Neural progenitor cell (in vitro differentiated cells): ENCODE data around the gene TEAD1. TPM values are rescaled to one million over a fixed set of nuclear protein-coding genes. Genes with fewer than 3 reads are reported as not detected.

Experiments
- DNase-seq: peaks from one replicate; pipeline ENCODE4 v3.0.0-alpha.2; 2016; ENCODE audit warnings: low spot score
- H2AFZ ChIP-seq: fragments of 200-600 bp; sonication (generic); replicated peaks from 2 replicates; pipeline ENCODE4 v1.6.1; 2016; ENCODE audit warnings: antibody characterized with exemption
- H3F3A ChIP-seq: fragments of 200-600 bp; sonication (generic); 2 replicates; pipeline ENCODE4 v1.6.1; 2016; ENCODE audit warnings: antibody characterized with exemption, low read depth
- H3K27ac ChIP-seq: fragments of 200-600 bp; sonication (generic); 2 replicates; pipeline ENCODE4 v1.5.1; 2016; ENCODE audit warnings: mild to moderate bottlenecking
- H3K27me3 ChIP-seq: fragments of 200-600 bp; sonication (generic); 2 replicates; pipeline ENCODE4 v1.6.1; 2016; ENCODE audit warnings: mild to moderate bottlenecking, moderate library complexity
- H3K36me3 ChIP-seq: fragments of 200-600 bp; sonication (generic); 2 replicates; pipeline ENCODE4 v1.5.1; 2016
- H3K4me1 ChIP-seq: fragments of 200-600 bp; sonication (generic); 2 replicates; pipeline ENCODE4 v1.6.1; 2016; ENCODE audit warnings: mixed run types
- H3K4me2 ChIP-seq: fragments of 200-600 bp; sonication (generic); 2 replicates; pipeline ENCODE4 v1.6.1; 2016
- H3K4me3 ChIP-seq: fragments of 200-600 bp; sonication (generic); 2 replicates; pipeline ENCODE4 v1.5.1; 2016
- H3K79me2 ChIP-seq: fragments of 200-600 bp; sonication (generic); 2 replicates; pipeline ENCODE4 v1.6.1; 2016; ENCODE audit warnings: low read depth
- H3K9ac ChIP-seq: fragments of 200-600 bp; sonication (generic); 2 replicates; pipeline ENCODE4 v1.6.1; 2016
- H3K9me3 ChIP-seq: fragments of 200-600 bp; sonication (generic); 2 replicates; pipeline ENCODE4 v1.5.1; 2016; ENCODE audit warnings: low read depth
- H4K20me1 ChIP-seq: fragments of 200-600 bp; sonication (generic); 2 replicates; pipeline ENCODE4 v1.6.1; 2016; ENCODE audit warnings: low read depth
- H3K27ac Mint-ChIP-seq: 3 replicates; pipeline ENCODE4 v1.8.0; 2021; ENCODE audit warnings: mixed read lengths
- H3K27me3 Mint-ChIP-seq: 2 replicates; pipeline ENCODE4 v1.8.0; 2022; ENCODE audit warnings: low read depth, mild to moderate bottlenecking, inconsistent platforms, moderate library complexity, mixed read lengths; ENCODE audit not compliant: insufficient read depth
- H3K36me3 Mint-ChIP-seq: 3 replicates; pipeline ENCODE4 v1.8.0; 2021; ENCODE audit warnings: mixed read lengths
- H3K4me1 Mint-ChIP-seq: 3 replicates; pipeline ENCODE4 v1.8.0; 2021; ENCODE audit warnings: mixed read lengths
- H3K4me3 Mint-ChIP-seq: 3 replicates; pipeline ENCODE4 v1.8.0; 2021; ENCODE audit warnings: mild to moderate bottlenecking, moderate library complexity, mixed read lengths
- H3K9me3 Mint-ChIP-seq: 3 replicates; pipeline ENCODE4 v1.8.0; 2020; ENCODE audit warnings: mixed read lengths
- EZH2 ChIP-seq: fragments of 200-600 bp; sonication (generic); IDR thresholded peaks from 2 replicates; pipeline ENCODE4 v1.6.1; 2017; ENCODE audit warnings: antibody characterized with exemption, mild to moderate bottlenecking, moderate library complexity
- EZH2phosphoT487 ChIP-seq: fragments of 200-600 bp; sonication (generic); IDR thresholded peaks from 2 replicates; pipeline ENCODE4 v1.6.1; 2017; ENCODE audit warnings: antibody characterized with exemption
- total RNA-seq: library from RNA; depleted of rRNA; stranded (reverse); fragments of >200 nt; gene quantifications from 2 replicates; pipeline ENCODE4 v1.2.3, GENCODE V29; 2015; ENCODE audit warnings: low replicate concordance
- TF ChIP-seq, protein P1 (sequence below): fragments of 200-600 bp; sonication (generic); IDR thresholded peaks from 2 replicates; pipeline ENCODE4 v1.5.1; 2017; ENCODE audit warnings: antibody characterized with exemption, mild to moderate bottlenecking

TEAD1 gene
- total RNA-seq, 1 donor from 2014 or later: 98.3 TPM

DNA sequence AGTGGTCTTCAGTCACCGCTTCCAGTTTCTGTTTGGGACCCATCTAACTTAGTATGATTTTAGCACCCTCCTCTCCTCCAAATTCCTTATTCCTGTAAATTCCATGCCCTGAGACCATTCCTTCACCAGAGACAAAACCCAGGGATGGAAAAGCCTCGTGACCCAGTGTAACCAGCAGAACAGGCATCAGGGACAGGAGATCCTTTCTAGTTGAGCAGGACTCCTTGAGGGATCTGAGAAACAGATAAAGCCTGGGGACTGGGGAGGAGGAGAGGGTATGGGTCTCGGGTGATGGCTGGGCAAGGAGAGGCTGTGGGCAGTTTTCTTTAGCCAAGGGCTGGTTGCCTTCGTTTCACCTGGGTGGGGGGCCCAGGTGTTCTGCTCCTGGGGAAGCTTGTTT is 40.9 kb downstream of the TEAD1 start:
- H3K4me3 ChIP-seq: no peak overlapping the region
- Mint-ChIP-seq H3K36me3 (peaks cover 5% of the 10 kb centered on the region), H3K4me3 (no peak overlapping the region), H3K27ac (no peak overlapping the region), H3K4me1 (peaks cover 56% of the 10 kb centered on the region), H3K9me3 (no peaks in the 10 kb centered on the region), H3K27me3 (peaks cover 3% of the 10 kb centered on the region)
- H4K20me1 ChIP-seq: peaks cover 100% of the 10 kb centered on the region
- H2AFZ ChIP-seq: no peak overlapping the region
- H3K27me3 ChIP-seq: no peaks in the 10 kb centered on the region
- TF ChIP-seq, protein P1, sequence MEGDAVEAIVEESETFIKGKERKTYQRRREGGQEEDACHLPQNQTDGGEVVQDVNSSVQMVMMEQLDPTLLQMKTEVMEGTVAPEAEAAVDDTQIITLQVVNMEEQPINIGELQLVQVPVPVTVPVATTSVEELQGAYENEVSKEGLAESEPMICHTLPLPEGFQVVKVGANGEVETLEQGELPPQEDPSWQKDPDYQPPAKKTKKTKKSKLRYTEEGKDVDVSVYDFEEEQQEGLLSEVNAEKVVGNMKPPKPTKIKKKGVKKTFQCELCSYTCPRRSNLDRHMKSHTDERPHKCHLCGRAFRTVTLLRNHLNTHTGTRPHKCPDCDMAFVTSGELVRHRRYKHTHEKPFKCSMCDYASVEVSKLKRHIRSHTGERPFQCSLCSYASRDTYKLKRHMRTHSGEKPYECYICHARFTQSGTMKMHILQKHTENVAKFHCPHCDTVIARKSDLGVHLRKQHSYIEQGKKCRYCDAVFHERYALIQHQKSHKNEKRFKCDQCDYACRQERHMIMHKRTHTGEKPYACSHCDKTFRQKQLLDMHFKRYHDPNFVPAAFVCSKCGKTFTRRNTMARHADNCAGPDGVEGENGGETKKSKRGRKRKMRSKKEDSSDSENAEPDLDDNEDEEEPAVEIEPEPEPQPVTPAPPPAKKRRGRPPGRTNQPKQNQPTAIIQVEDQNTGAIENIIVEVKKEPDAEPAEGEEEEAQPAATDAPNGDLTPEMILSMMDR: no peak
- TF ChIP-seq EZH2phosphoT487 (no peak), EZH2 (no peak)
- no peak overlapping the region for H3K9ac ChIP-seq
- no peak for DNase-seq
- H3K27ac ChIP-seq: no peak overlapping the region
- H3K9me3 ChIP-seq: no peaks in the 10 kb centered on the region
- no peaks in the 10 kb centered on the region for H3K36me3 ChIP-seq
- peaks cover 16% of the 10 kb centered on the region for H3F3A ChIP-seq
- H3K79me2 ChIP-seq: peaks cover 100% of the 10 kb centered on the region
- H3K4me2 ChIP-seq: no peak overlapping the region
- H3K4me1 ChIP-seq: peaks cover 47% of the 10 kb centered on the region

DNA sequence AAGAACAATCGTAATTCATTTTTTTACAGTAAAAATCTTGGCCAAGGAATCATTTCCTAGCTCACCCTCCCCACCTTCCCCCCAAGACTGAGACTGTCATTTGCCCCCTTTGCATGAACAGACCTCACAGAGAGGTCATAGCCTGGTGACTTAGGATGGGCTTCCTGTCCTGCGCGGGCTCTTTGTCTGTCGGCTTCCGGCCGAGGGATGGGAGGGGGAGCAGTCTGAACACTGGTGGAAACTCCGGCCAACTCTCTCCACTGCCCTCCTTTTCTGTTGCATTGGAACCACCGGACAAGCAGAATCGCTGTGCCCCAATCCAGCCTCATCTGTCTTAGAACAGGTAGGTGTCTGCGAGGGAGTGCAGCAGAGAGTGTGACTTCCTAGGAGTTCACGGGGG is 41.7 kb downstream of the TEAD1 start:
- Histone ChIP-seq H3K36me3 (no peaks in the 10 kb centered on the region), H4K20me1 (peaks cover 100% of the 10 kb centered on the region), H3F3A (peaks cover 16% of the 10 kb centered on the region), H3K27me3 (no peaks in the 10 kb centered on the region), H2AFZ (no peak overlapping the region), H3K27ac (no peak overlapping the region), H3K4me3 (no peak overlapping the region), H3K9ac (no peak overlapping the region), H3K4me2 (no peak overlapping the region), H3K9me3 (no peaks in the 10 kb centered on the region), H3K4me1 (peaks cover 47% of the 10 kb centered on the region), H3K79me2 (peaks cover 100% of the 10 kb centered on the region)
- Mint-ChIP-seq H3K27ac (peak overlapping the region; percentile 72), H3K4me1 (peaks cover 59% of the 10 kb centered on the region), H3K36me3 (peaks cover 2% of the 10 kb centered on the region), H3K27me3 (peaks cover 3% of the 10 kb centered on the region), H3K9me3 (no peaks in the 10 kb centered on the region), H3K4me3 (no peak overlapping the region)
- DNase-seq: no peak
- TF ChIP-seq EZH2phosphoT487: no peak
- TF ChIP-seq, protein P1: no peak
- no peak for TF ChIP-seq EZH2

DNA sequence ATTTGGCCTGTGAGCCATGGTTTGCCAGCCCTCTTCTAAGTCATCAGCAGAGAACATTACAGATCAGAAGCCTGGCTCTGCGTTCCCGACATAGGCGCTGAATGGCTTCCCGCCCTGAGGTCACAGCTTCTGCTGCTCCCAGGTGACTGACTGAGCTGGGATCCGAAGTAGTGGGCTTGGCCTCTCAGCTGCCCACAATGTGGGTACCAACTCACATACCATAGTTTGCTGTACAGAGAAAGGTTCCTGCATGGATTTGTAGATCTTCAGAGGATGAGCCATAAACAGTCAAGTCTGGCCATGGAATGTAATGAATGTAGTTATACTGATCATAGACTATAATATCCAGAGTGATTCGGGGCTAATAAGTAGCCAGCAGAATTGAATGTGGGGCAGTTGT is 42.6 kb downstream of the TEAD1 start:
- H3K27ac Mint-ChIP-seq: no peak overlapping the region
- no peak for TF ChIP-seq EZH2
- TF ChIP-seq EZH2phosphoT487: no peak
- TF ChIP-seq, protein P1: no peak
- peaks cover 67% of the 10 kb centered on the region for H3K4me1 Mint-ChIP-seq
- Histone ChIP-seq H3K9me3 (no peaks in the 10 kb centered on the region), H3K4me2 (no peak overlapping the region), H3K27ac (no peak overlapping the region), H2AFZ (no peak overlapping the region), H3K27me3 (no peaks in the 10 kb centered on the region), H3K9ac (no peak overlapping the region), H3K79me2 (peaks cover 100% of the 10 kb centered on the region), H3F3A (peaks cover 16% of the 10 kb centered on the region), H3K36me3 (no peaks in the 10 kb centered on the region), H4K20me1 (peaks cover 100% of the 10 kb centered on the region), H3K4me1 (peaks cover 55% of the 10 kb centered on the region), H3K4me3 (no peak overlapping the region)
- no peak overlapping the region for H3K4me3 Mint-ChIP-seq
- DNase-seq: no peak
- H3K27me3 Mint-ChIP-seq: no peaks in the 10 kb centered on the region
- H3K36me3 Mint-ChIP-seq: no peaks in the 10 kb centered on the region
- H3K9me3 Mint-ChIP-seq: no peaks in the 10 kb centered on the region
